Endothelial cell of umbilical vein (primary cell): ENCODE data around the gene TRAIP. TPM values are rescaled to one million over a fixed set of nuclear protein-coding genes. Genes with fewer than 3 reads are reported as not detected.
"Not testable (repeated sequence)": the region's sequence is repeated elsewhere in the genome, so short reads cannot be mapped to it uniquely, and the experiment has no call there.

Source experiments
- BruUV-seq: library from RNA; stranded (reverse); fragments of 400-500 nt; replicated peaks from 2 replicates; lab custom pipeline; 2021; lab: Mats Ljungman, UMichigan
- CTCF ChIA-PET: fragments of 300-600, 350-600 bp; sonication (Branson Sonifier 250); formaldehyde crosslinking; loops from one replicate; lab custom pipeline; 2021; ENCODE audit warnings: antibody characterized with exemption, inconsistent platforms; lab: Charles Lee
- POLR2A ChIA-PET: fragments of 300-600, 350-600 bp; sonication (Branson Sonifier 250); formaldehyde crosslinking; loops from one replicate; lab custom pipeline; 2021; ENCODE audit warnings: antibody characterized with exemption, inconsistent platforms; lab: Charles Lee
- DNase-seq: peaks from one replicate; pipeline ENCODE4 v3.0.0-alpha.2; 2011; ENCODE audit warnings: low read depth, low spot score
- FAIRE-seq: peaks from 2 replicates; lab custom pipeline; 2011; peaks lifted over from hg19 to GRCh38; lab: Jason Lieb, UNC
- H2AFZ ChIP-seq: 2 replicates; pipeline ENCODE4 v1.6.0; 2012; ENCODE audit warnings: low read depth, low read length, control low read depth, inconsistent platforms
- H3K27ac ChIP-seq: 2 replicates; pipeline ENCODE4 v1.5.1; 2011; ENCODE audit warnings: low read depth, mild to moderate bottlenecking, control low read depth, low read length, moderate library complexity; ENCODE audit not compliant: insufficient read depth
- H3K27me3 ChIP-seq, 2 experiments: 2 replicates each; pipeline versions ENCODE4 v1.6.0 to v1.6.1; 2011; ENCODE audit warnings: low read length in 2 of 2, mixed read lengths in 1 of 2; ENCODE audit not compliant: control insufficient read depth in 2 of 2, insufficient read depth in 2 of 2
- H3K36me3 ChIP-seq, 2 experiments: 2 replicates in 1 of 2; 3 replicates in 1 of 2; pipeline ENCODE4 v1.5.1; 2011; ENCODE audit warnings: low read length in 2 of 2, mild to moderate bottlenecking in 1 of 2, moderate library complexity in 1 of 2; ENCODE audit not compliant: control insufficient read depth in 2 of 2, insufficient read depth in 2 of 2; ENCODE audit errors: extremely low read depth in 1 of 2
- H3K4me1 ChIP-seq: 3 replicates; pipeline ENCODE4 v1.5.1; 2011; ENCODE audit warnings: mild to moderate bottlenecking, low read length; ENCODE audit not compliant: control insufficient read depth, insufficient read depth; ENCODE audit errors: extremely low read depth
- H3K4me2 ChIP-seq: 2 replicates; pipeline ENCODE4 v1.6.1; 2011; ENCODE audit warnings: low read length, control low read depth, mixed read lengths; ENCODE audit not compliant: insufficient read depth
- H3K4me3 ChIP-seq, 3 experiments: fragments of 200-600 bp in 1 of 3; sonication (generic), shearing (Covaris generic) in 1 of 3; replicated peaks in 1 of 3; 2 replicates each; pipeline ENCODE4 v1.5.1; 2011 to 2016; ENCODE audit warnings: control low read depth in 3 of 3, low read length in 3 of 3, mild to moderate bottlenecking in 2 of 3, inconsistent platforms in 1 of 3, low read depth in 1 of 3, moderate library complexity in 1 of 3; ENCODE audit not compliant: insufficient read depth in 1 of 3
- H3K79me2 ChIP-seq: 2 replicates; pipeline ENCODE4 v1.6.0; 2012; ENCODE audit warnings: low read length, inconsistent platforms; ENCODE audit not compliant: control insufficient read depth, insufficient read depth
- H3K9ac ChIP-seq: replicated peaks from 2 replicates; pipeline ENCODE3; 2011; ENCODE audit warnings: low read length, control low read depth; ENCODE audit not compliant: insufficient read depth; ENCODE audit errors: extremely low read depth
- H3K9me1 ChIP-seq: replicated peaks from 3 replicates; pipeline ENCODE4 v1.6.0; 2011; ENCODE audit warnings: mild to moderate bottlenecking, low read length; ENCODE audit not compliant: control insufficient read depth, insufficient read depth; ENCODE audit errors: extremely low read depth
- H3K9me3 ChIP-seq: replicated peaks from 2 replicates; pipeline ENCODE4 v1.5.1; 2012; ENCODE audit warnings: low read length, inconsistent platforms; ENCODE audit not compliant: control insufficient read depth, insufficient read depth
- H4K20me1 ChIP-seq: replicated peaks from 2 replicates; pipeline ENCODE3; 2011; ENCODE audit warnings: mild to moderate bottlenecking, low read length; ENCODE audit not compliant: control insufficient read depth, insufficient read depth; ENCODE audit errors: extremely low read depth
- EZH2 ChIP-seq: IDR thresholded peaks from 2 replicates; pipeline ENCODE4 v1.6.1; 2012; ENCODE audit warnings: borderline replicate concordance, low read depth, mild to moderate bottlenecking, moderate library complexity, low read length, inconsistent platforms; ENCODE audit not compliant: severe bottlenecking
- FOS ChIP-seq: IDR thresholded peaks from 2 replicates; pipeline ENCODE4 v1.6.1; 2011; ENCODE audit warnings: mild to moderate bottlenecking, low read length, moderate library complexity, borderline replicate concordance; ENCODE audit not compliant: insufficient read depth
- GATA2 ChIP-seq: IDR thresholded peaks from 2 replicates; pipeline ENCODE4 v1.7.0; 2011; ENCODE audit warnings: low read depth, mild to moderate bottlenecking, moderate library complexity, mixed read lengths, low read length; ENCODE audit not compliant: insufficient read length, insufficient read depth
- JUN ChIP-seq: IDR thresholded peaks from 2 replicates; pipeline ENCODE4 v1.6.1; 2011; ENCODE audit warnings: borderline replicate concordance, low read depth; ENCODE audit not compliant: insufficient read length, insufficient read depth
- MYC ChIP-seq: IDR thresholded peaks from one replicate; pipeline ENCODE4 v1.6.1; 2011; ENCODE audit warnings: mild to moderate bottlenecking, low read depth, low read length
- POLR2A ChIP-seq: IDR thresholded peaks from 2 replicates; pipeline ENCODE4 v1.6.1; 2012; ENCODE audit warnings: low read depth, mild to moderate bottlenecking, control low read depth, low read length
- POLR2AphosphoS5 ChIP-seq: IDR thresholded peaks from 2 replicates; pipeline ENCODE4 v1.6.1; 2012; ENCODE audit warnings: low read depth, mild to moderate bottlenecking, control low read depth, low read length, moderate library complexity; ENCODE audit not compliant: insufficient read depth
- dilution Hi-C: fragments of 300-500 bp; cut with MboI; formaldehyde crosslinking; loops from one replicate; pipeline ENCODE4 v1.15.0; 2019; ENCODE audit warnings: low sequenced_read_pairs; ENCODE audit not compliant: extremely low pct_ligation_motif_present
- intact Hi-C: fragments of 100-400 bp; cut with micrococcal nuclease; formaldehyde crosslinking; loops from one replicate; pipeline ENCODE4 v1.10.0; 2022
- polyA plus RNA-seq, 4 experiments: library from polyadenylated mRNA; depleted of rRNA in 3 of 4; stranded (reverse) in 3 of 4; unstranded in 1 of 4; fragments of >200 nt; gene quantifications; 2 replicates each; pipeline versions ENCODE4 v1.2.1 to v1.2.3, GENCODE V29; 2011 to 2012; ENCODE audit warnings: missing spikeins in 1 of 4
- total RNA-seq: library from RNA; stranded (reverse); gene quantifications from 2 replicates; pipeline ENCODE4 v1.2.3, GENCODE V29; 2021
- TF ChIP-seq, protein P1 (sequence below), 2 donors: IDR thresholded peaks; 1 replicate in 1 of 2; 2 replicates in 1 of 2; pipeline ENCODE4 v1.5.1; 2011; ENCODE audit warnings: low read length in 2 of 2, mild to moderate bottlenecking in 2 of 2, moderate library complexity in 2 of 2, control low read depth in 1 of 2, inconsistent platforms in 1 of 2, low read depth in 1 of 2; ENCODE audit not compliant: insufficient read depth in 1 of 2; ENCODE audit errors: extremely low read depth in 1 of 2
- TF ChIP-seq, protein P2 (sequence below): IDR thresholded peaks from 2 replicates; pipeline ENCODE4 v1.6.1; 2011; ENCODE audit not compliant: insufficient read depth, insufficient read length

TRAIP gene
- total and polyA plus RNA-seq, 2 donors (not counting 3 experiments of a cell fraction or from before 2014, with no cell fraction given), result 9.5 to 13.4 TPM

GRCh38 chr3:49781415-49782199 lies 74.8 kb downstream of the TRAIP start:
- CTCF ChIA-PET, result interaction anchor here (1.4 kb wide), 1 partner anchor 15 kb away, joined by 4 read pairs; no protein-coding TSS in a partner anchor
- no peaks in the 10 kb centered on the region for H3K9me1 ChIP-seq
- H4K20me1 ChIP-seq, result no peaks in the 10 kb centered on the region
- H3K4me1 ChIP-seq, result peaks cover 2% of the 10 kb centered on the region
- FAIRE-seq, result no peak
- H3K27ac ChIP-seq, result no peak overlapping the region
- intact Hi-C loops (no loop called here), dilution Hi-C loops (no loop called here)
- peaks cover 2 to 14% of the 10 kb centered on the region in 2 experiments for H3K36me3 ChIP-seq
- no peak overlapping the region for H2AFZ ChIP-seq
- H3K9ac ChIP-seq, result no peak overlapping the region
- POLR2A ChIA-PET, result no interaction called here
- no peaks in the 10 kb centered on the region for H3K9me3 ChIP-seq
- BruUV-seq, result no TSS peak
- H3K4me2 ChIP-seq, result no peak overlapping the region
- H3K27me3 ChIP-seq, result no peaks in the 10 kb centered on the region
- no peak overlapping the region for H3K4me3 ChIP-seq
- TF ChIP-seq MYC (no peak), POLR2AphosphoS5 (no peak), FOS (no peak), POLR2A (no peak), EZH2 (no peak), JUN (no peak), GATA2 (no peak)
- TF ChIP-seq, protein P1, sequence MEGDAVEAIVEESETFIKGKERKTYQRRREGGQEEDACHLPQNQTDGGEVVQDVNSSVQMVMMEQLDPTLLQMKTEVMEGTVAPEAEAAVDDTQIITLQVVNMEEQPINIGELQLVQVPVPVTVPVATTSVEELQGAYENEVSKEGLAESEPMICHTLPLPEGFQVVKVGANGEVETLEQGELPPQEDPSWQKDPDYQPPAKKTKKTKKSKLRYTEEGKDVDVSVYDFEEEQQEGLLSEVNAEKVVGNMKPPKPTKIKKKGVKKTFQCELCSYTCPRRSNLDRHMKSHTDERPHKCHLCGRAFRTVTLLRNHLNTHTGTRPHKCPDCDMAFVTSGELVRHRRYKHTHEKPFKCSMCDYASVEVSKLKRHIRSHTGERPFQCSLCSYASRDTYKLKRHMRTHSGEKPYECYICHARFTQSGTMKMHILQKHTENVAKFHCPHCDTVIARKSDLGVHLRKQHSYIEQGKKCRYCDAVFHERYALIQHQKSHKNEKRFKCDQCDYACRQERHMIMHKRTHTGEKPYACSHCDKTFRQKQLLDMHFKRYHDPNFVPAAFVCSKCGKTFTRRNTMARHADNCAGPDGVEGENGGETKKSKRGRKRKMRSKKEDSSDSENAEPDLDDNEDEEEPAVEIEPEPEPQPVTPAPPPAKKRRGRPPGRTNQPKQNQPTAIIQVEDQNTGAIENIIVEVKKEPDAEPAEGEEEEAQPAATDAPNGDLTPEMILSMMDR (IDR thresholded peaks at IDR 0.05; ENCODE audit: extremely low read depth in 1 of 2, insufficient read depth in 1 of 2, low read depth in 1 of 2, low read length in 2 of 2), result no peak
- TF ChIP-seq, protein P2, sequence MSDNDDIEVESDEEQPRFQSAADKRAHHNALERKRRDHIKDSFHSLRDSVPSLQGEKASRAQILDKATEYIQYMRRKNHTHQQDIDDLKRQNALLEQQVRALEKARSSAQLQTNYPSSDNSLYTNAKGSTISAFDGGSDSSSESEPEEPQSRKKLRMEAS, result no peak
- DNase-seq, result no peak
- H3K79me2 ChIP-seq, result peaks cover 78% of the 10 kb centered on the region

DNA sequence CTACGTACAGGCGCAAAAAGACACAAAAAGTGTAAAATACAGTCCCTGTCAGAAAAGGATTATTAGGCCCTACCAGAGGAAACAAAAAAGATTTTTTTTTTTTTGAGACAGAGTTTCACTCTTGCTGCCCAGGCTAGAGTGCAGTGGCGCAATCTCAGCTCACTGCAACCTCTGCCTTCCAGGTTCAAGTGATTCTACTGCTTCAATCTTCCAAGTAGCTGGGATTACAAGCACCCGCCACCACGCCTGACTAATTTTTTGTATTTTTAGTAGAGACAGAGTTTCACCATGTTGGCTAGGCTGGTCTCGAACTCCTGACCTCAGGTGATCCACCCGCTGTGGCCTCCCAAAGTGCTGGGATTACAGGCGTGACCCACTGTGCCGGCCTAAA lies 75.4 kb downstream of the TRAIP start:
- DNase-seq, H3K9me3 ChIP-seq, H2AFZ ChIP-seq, intact Hi-C loops, H3K4me1 ChIP-seq, H4K20me1 ChIP-seq, dilution Hi-C loops, H3K9ac ChIP-seq, H3K4me2 ChIP-seq, H3K9me1 ChIP-seq, H3K27ac ChIP-seq, H3K27me3 ChIP-seq, POLR2A ChIA-PET, FAIRE-seq, H3K4me3 ChIP-seq, BruUV-seq: not testable (repeated sequence)
- CTCF ChIA-PET, result interaction anchor here (1.4 kb wide), 1 partner anchor 14 kb away, joined by 4 read pairs; no protein-coding TSS in a partner anchor
- Histone ChIP-seq H3K79me2 (peaks cover 80% of the 10 kb centered on the region), H3K36me3 (peaks cover 2 to 14% of the 10 kb centered on the region in 2 experiments)
